Adrenal gland (tissue), 12 donors: ENCODE results near the gene HORMAD2. TPM values are rescaled to one million over a fixed set of nuclear protein-coding genes. Genes with fewer than 3 reads are reported as not detected.

Experiments used
- DNase-seq, 7 donors: peaks; one replicate each; pipeline ENCODE4 v3.0.0-alpha.2; 2019 to 2020
- H3K27ac ChIP-seq, 5 donors: fragments of 200-600 bp; sonication (generic) in 4 of 5; 1 replicate in 3 of 5; 2 replicates in 2 of 5; pipeline versions ENCODE4 v1.5.1 to v1.8.0; 2016 to 2020; ENCODE audit warnings: mild to moderate bottlenecking in 1 of 5
- H3K27me3 ChIP-seq: fragments of 200-600 bp; 2 replicates; pipeline ENCODE4 v1.8.0; 2021
- H3K36me3 ChIP-seq, 2 donors: fragments of 200-600 bp; replicated peaks in 1 of 2; 1 replicate in 1 of 2; 2 replicates in 1 of 2; pipeline versions ENCODE4 v1.5.1 to v1.8.0; 2018 to 2022
- H3K4me1 ChIP-seq, 2 donors: fragments of 200-600 bp; replicated peaks in 1 of 2; 1 replicate in 1 of 2; 2 replicates in 1 of 2; pipeline versions ENCODE4 v1.5.1 to v1.8.0; 2018 to 2021
- H3K4me3 ChIP-seq, 4 donors: fragments of 200-600 bp; sonication (generic) in 3 of 4; one replicate each; pipeline ENCODE4 v1.5.1; 2016 to 2018
- H3K9me3 ChIP-seq, 3 donors: fragments of 200-600 bp; sonication (generic) in 1 of 3; replicated peaks in 1 of 3; 1 replicate in 2 of 3; 2 replicates in 1 of 3; pipeline versions ENCODE4 v1.5.1 to v1.8.0; 2016 to 2021
- CTCF ChIP-seq, 6 experiments: fragments of 450-650 bp in 4 of 6; fragments of 200-600 bp in 2 of 6; sonication (generic) in 1 of 6; IDR thresholded peaks; 1 replicate in 5 of 6; 2 replicates in 1 of 6; pipeline versions ENCODE4 v1.5.1 to v1.8.0; 2016 to 2021; ENCODE audit warnings: antibody characterized with exemption in 6 of 6, mild to moderate bottlenecking in 2 of 6, moderate library complexity in 1 of 6
- POLR2A ChIP-seq, 2 donors: fragments of 450-650 bp; IDR thresholded peaks; one replicate each; pipeline ENCODE4 v1.6.1; 2017; ENCODE audit warnings: antibody characterized with exemption in 2 of 2, mild to moderate bottlenecking in 2 of 2, moderate library complexity in 1 of 2
- WGBS, 4 donors: extraction: QIAGEN DNeasy Blood & Tissue Kit in 2 of 4; methylation state at CpG; one replicate each; pipeline versions ENCODE4 v1.1.5 to v1.1.7; 2013 to 2017; 5-methylcytosine and 5-hydroxymethylcytosine counted together
- intact Hi-C, 2 donors: fragments of 100-400 bp; cut with DNase I; formaldehyde crosslinking; loops; one replicate each; pipeline versions ENCODE4 v1.14.1 to v1.15.0; 2022 to 2023
- polyA plus RNA-seq, 3 donors: library from polyadenylated mRNA; stranded (reverse); fragments of 200-250 nt in 2 of 3; fragments of 350-450 nt in 1 of 3; fragmentation: Illumina TruSeq in 1 of 3; extraction: RNeasy Lipid Tissue Mini Kit (QIAGEN cat#74804) in 1 of 3; gene quantifications; one replicate each; pipeline ENCODE4 v1.2.3, GENCODE V29; 2013 to 2014
- total RNA-seq, 9 donors: library from RNA; depleted of rRNA in 4 of 9; stranded (reverse); fragments of >200 nt in 4 of 9; fragments of 120-200 nt in 1 of 9; fragmentation: NEBNext Ultra II Directional in 1 of 9; extraction: Animal tissue kit (Norgen Biotek cat#: 25700) in 1 of 9; gene quantifications; one replicate each; pipeline versions ENCODE4 v1.1.0 to v1.2.4, GENCODE V29; 2013 to 2023
- donor health status: healthy with polysubstance abuse.
- donor health status: Bipolar disorder and iron deficiency.
- donor health status: DM: yes; HTN: yes; CAD: no.
- donor health status: DM: no; HTN: no; CAD: no.
- donor health status: DM: no; HTN: no; CAD: no.
- donor health status: DM: yes; HTN: yes; CAD: no.

Gene HORMAD2
- total and polyA plus RNA-seq, 12 donors: not detected

GRCh38 chr22:30205281-30206115 is 125.2 kb downstream of the HORMAD2 start:
- 61 to 63% (median 62%) methylated on average over 22 to 25 of the region's 25 CpGs for WGBS, 4 donors
- intact Hi-C loops: no loop called here
- no peaks in the 10 kb centered on the region for H3K36me3 ChIP-seq
- H3K4me3 ChIP-seq: no peak overlapping the region
- DNase-seq: peak in 5 of 7 donors; percentile 38 to 57 (median 53)
- TF ChIP-seq CTCF (IDR thresholded peaks at IDR 0.05): no peak
- TF ChIP-seq POLR2A (IDR thresholded peaks at IDR 0.05): no peak
- H3K9me3 ChIP-seq: no peaks in the 10 kb centered on the region
- H3K27ac ChIP-seq: peak overlapping the region in 1 of 5 donors; percentile 72
- peaks cover 0 to 13% of the 10 kb centered on the region in 2 donors for H3K4me1 ChIP-seq
- H3K27me3 ChIP-seq: no peaks in the 10 kb centered on the region

GRCh38 chr22:30206944-30207343 is 126.7 kb downstream of the HORMAD2 start:
- peak overlapping the region in 2 of 5 donors; percentile 60 to 76 for H3K27ac ChIP-seq

GRCh38 chr22:30208631-30209603 is 128.7 kb downstream of the HORMAD2 start:
- WGBS, 4 donors: 30 to 40% (median 36%) methylated on average over 25 to 26 of the region's 26 CpGs
- Histone ChIP-seq H3K4me3 (no peak overlapping the region), H3K4me1 (peaks cover 15 to 27% of the 10 kb centered on the region in 2 donors), H3K9me3 (no peaks in the 10 kb centered on the region), H3K27me3 (no peaks in the 10 kb centered on the region), H3K27ac (peak overlapping the region in 4 of 5 donors; percentile 74 to 90 (median 82)), H3K36me3 (no peaks in the 10 kb centered on the region)
- TF ChIP-seq POLR2A (IDR thresholded peaks at IDR 0.05) (peak in 1 of 2 donors; percentile 31), CTCF (IDR thresholded peaks at IDR 0.05) (no peak)
- peak; percentile 77 to 93 (median 91) for DNase-seq
- intact Hi-C loops: no loop called here

More at GRCh38 chr22:30206944-30207343, 126.7 kb downstream of the HORMAD2 start:
- Histone ChIP-seq H3K4me1 (peaks cover under 1 to 13% of the 10 kb centered on the region in 2 donors), H3K9me3 (no peaks in the 10 kb centered on the region), H3K27me3 (no peaks in the 10 kb centered on the region), H3K4me3 (no peak overlapping the region), H3K36me3 (no peaks in the 10 kb centered on the region)
- intact Hi-C loops: no loop called here
- WGBS, 4 donors: 40 to 62% (median 43%) methylated on average over 7 to 16 of the region's 16 CpGs
- peak in 6 of 7 donors; percentile 72 to 88 (median 86) for DNase-seq
- no peak for TF ChIP-seq POLR2A (IDR thresholded peaks at IDR 0.05)
- peak in 1 of 6 experiments; percentile 26 for TF ChIP-seq CTCF (IDR thresholded peaks at IDR 0.05)

- Histone ChIP-seq H3K27ac (peak overlapping the region in 4 of 5 donors; percentile 74 to 90 (median 82)), H3K4me1 (peaks cover 15 to 27% of the 10 kb centered on the region in 2 donors), H3K27me3 (no peaks in the 10 kb centered on the region), H3K9me3 (no peaks in the 10 kb centered on the region), H3K36me3 (no peaks in the 10 kb centered on the region), H3K4me3 (no peak overlapping the region)
- no peak for TF ChIP-seq CTCF (IDR thresholded peaks at IDR 0.05)
- TF ChIP-seq POLR2A (IDR thresholded peaks at IDR 0.05): no peak
- intact Hi-C loops: no loop called here
- DNase-seq: peak in 1 of 7 donors; percentile 13
- WGBS, 4 donors: 94 to 100% (median 96%) methylated on average over 6 of the region's 6 CpGs
Measured at GRCh38 chr22:30209642-30210041, 129.4 kb downstream of the HORMAD2 start.
